HuH-7.5 (cell line): ENCODE data around the gene CKMT1B.
"Not testable (repeated sequence)": the region's sequence is repeated elsewhere in the genome, so short reads cannot be mapped to it uniquely, and the experiment has no call there.

ENCODE experiments used
- DNase-seq: peaks from one replicate; pipeline ENCODE4 v3.0.0; 2011; ENCODE audit warnings: low spot score

The CKMT1B gene

DNA sequence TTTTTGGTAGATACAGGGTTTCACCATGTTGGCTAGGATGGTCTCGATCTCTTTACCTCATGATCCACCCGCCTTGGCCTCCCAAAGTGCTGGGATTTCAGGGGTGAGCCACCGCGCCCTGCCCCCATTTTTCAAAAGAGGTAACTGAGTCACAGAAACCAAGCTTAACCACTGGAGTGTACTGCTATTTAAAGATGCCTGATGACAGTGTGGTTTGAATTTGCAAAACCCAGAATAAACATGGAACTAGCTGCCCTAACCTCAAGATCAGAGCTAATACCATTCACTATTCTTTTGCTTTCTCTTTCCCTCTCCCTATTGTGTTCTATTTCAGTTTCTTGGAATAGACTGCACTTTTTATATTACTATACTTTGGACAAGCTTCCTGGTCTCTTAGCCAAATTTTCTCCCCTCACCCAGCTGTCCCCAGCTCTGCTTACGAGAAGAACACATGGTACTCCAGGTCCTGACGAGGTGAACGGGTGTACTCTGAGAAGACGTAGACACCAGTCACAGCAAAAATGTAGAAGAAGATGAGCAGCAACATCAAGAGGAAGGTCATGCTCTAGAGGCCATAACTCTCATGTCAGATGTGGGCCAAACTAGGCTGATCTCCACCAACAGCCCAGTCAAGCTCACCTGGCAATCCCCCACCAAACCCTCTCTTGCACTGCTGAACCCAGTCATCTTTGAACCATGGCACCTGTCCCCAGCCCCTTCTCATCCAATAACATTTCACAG is 44.8 kb downstream of the CKMT1B start:
- not testable (repeated sequence) for DNase-seq
